ENCODE measurements around the gene CDK19.

DNA sequence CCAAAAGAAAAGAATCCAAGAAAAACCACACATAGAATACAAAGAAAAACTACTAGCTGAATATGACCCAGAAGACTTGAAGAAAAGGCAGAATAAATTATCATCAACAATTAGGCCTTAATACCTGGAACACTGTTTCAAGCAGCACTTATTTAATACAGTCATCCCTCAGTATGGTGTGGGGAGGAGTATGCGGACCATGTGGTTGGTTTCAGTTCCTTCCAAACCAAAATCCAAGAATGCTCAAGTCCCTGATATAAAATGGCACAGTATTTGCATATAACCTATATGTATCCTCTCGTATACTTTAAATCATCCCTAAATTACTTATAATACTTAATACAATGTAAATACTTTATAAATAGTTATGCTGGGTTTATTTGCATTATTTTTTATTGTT, 16.1 kb downstream of the CDK19 start:
- no peak for TF ChIP-seq POLR2AphosphoS5 (IDR thresholded peaks at IDR 0.05; ENCODE audit: low read length)
- no peak for TF ChIP-seq RAD21 (IDR thresholded peaks at IDR 0.05; ENCODE audit: insufficient read depth, low read depth, low read length)
- TF ChIP-seq, protein P1, sequence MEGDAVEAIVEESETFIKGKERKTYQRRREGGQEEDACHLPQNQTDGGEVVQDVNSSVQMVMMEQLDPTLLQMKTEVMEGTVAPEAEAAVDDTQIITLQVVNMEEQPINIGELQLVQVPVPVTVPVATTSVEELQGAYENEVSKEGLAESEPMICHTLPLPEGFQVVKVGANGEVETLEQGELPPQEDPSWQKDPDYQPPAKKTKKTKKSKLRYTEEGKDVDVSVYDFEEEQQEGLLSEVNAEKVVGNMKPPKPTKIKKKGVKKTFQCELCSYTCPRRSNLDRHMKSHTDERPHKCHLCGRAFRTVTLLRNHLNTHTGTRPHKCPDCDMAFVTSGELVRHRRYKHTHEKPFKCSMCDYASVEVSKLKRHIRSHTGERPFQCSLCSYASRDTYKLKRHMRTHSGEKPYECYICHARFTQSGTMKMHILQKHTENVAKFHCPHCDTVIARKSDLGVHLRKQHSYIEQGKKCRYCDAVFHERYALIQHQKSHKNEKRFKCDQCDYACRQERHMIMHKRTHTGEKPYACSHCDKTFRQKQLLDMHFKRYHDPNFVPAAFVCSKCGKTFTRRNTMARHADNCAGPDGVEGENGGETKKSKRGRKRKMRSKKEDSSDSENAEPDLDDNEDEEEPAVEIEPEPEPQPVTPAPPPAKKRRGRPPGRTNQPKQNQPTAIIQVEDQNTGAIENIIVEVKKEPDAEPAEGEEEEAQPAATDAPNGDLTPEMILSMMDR (IDR thresholded peaks at IDR 0.05 in 2 of 3, conservative IDR thresholded peaks at IDR 0.05 in 1 of 3; ENCODE audit: control insufficient read depth in 2 of 3, extremely low read depth in 1 of 3, insufficient read depth in 1 of 3, low read depth in 3 of 3, low read length in 3 of 3): no peak

All from GM12878 (cell line).